ENCODE measurements around the gene PRDM1. TPM values are rescaled to one million over a fixed set of nuclear protein-coding genes. Genes with fewer than 3 reads are reported as not detected.

Gene PRDM1
- total and polyA plus RNA-seq, 2 of the 13 experiments (the other 11 are each of a cell fraction or from before 2014, with no cell fraction given) = 0.13 TPM; not detected in 1

DNA sequence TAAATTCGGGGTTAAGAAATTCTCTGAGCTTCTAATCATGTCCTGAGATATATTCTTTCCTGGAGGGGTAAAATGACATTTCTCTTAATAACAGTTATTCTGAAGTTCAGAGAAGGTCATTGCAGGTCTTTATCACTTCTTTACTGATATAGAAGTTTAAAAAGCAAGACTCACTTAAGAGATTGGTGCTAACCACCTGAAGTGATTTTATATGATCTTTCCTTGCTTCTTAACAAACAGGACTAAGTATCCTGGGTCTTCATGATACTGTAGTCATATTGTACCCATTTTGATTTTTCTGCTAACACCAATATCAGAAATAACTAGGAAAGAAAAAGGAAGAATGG lies 39.3 kb upstream of the PRDM1 start:
- POLR2A ChIA-PET = no interaction called here
- BruUV-seq (replicated peaks) = no TSS peak
- Histone ChIP-seq H3K27me3 (ENCODE audit: control insufficient read depth in 1 of 2, insufficient read depth in 2 of 2, low read length in 2 of 2) (peaks cover 1 to 27% of the 10 kb centered on the region in 2 experiments; a peak in 2 of 5 replicates), H2AFZ (ENCODE audit: low read length) (no peak overlapping the region), H3K4me1 (ENCODE audit: insufficient read depth, low read length) (peaks cover 13% of the 10 kb centered on the region), H3K27ac (ENCODE audit: extremely low read length, insufficient read depth, low read length) (no peak overlapping the region), H3K4me3 (replicated peaks in 1 of 3; ENCODE audit: insufficient read depth in 1 of 3, low read depth in 2 of 3, low read length in 3 of 3) (no peak overlapping the region), H3K79me2 (ENCODE audit: insufficient read depth, low read length) (no peaks in the 10 kb centered on the region), H4K20me1 (ENCODE audit: insufficient read depth, low read length) (no peaks in the 10 kb centered on the region), H3K9me3 (ENCODE audit: low read length) (no peaks in the 10 kb centered on the region), H3K36me3 (replicated peaks in 1 of 2; ENCODE audit: control insufficient read depth in 1 of 2, insufficient read depth in 2 of 2, low read length in 2 of 2) (no peaks in the 10 kb centered on the region), H3K9ac (ENCODE audit: insufficient read depth, low read depth, low read length) (no peak overlapping the region), H3K4me2 (ENCODE audit: low read depth, low read length) (no peak overlapping the region)
- in situ Hi-C loops (cut with HindIII; ENCODE audit: extremely low pct_ligation_motif_present, low pct_unique_long_range_greater_than_20kb) (no loop called here), intact Hi-C loops (cut with micrococcal nuclease; ENCODE audit: unreplicated experiment) (no loop called here)
- WGBS (ENCODE audit: low lambda C conversion rate) = 0% methylated on average over 1 of the region's 1 CpG
- ATAC-seq (no peak), DNase-seq (ENCODE audit: low spot score) (no peak), FAIRE-seq (no peak)
- TF ChIP-seq MED8 (CRISPR knock-in tag; IDR thresholded peaks at IDR 0.05; ENCODE audit: insufficient replicate concordance) = no peak
- TF ChIP-seq, protein P1, sequence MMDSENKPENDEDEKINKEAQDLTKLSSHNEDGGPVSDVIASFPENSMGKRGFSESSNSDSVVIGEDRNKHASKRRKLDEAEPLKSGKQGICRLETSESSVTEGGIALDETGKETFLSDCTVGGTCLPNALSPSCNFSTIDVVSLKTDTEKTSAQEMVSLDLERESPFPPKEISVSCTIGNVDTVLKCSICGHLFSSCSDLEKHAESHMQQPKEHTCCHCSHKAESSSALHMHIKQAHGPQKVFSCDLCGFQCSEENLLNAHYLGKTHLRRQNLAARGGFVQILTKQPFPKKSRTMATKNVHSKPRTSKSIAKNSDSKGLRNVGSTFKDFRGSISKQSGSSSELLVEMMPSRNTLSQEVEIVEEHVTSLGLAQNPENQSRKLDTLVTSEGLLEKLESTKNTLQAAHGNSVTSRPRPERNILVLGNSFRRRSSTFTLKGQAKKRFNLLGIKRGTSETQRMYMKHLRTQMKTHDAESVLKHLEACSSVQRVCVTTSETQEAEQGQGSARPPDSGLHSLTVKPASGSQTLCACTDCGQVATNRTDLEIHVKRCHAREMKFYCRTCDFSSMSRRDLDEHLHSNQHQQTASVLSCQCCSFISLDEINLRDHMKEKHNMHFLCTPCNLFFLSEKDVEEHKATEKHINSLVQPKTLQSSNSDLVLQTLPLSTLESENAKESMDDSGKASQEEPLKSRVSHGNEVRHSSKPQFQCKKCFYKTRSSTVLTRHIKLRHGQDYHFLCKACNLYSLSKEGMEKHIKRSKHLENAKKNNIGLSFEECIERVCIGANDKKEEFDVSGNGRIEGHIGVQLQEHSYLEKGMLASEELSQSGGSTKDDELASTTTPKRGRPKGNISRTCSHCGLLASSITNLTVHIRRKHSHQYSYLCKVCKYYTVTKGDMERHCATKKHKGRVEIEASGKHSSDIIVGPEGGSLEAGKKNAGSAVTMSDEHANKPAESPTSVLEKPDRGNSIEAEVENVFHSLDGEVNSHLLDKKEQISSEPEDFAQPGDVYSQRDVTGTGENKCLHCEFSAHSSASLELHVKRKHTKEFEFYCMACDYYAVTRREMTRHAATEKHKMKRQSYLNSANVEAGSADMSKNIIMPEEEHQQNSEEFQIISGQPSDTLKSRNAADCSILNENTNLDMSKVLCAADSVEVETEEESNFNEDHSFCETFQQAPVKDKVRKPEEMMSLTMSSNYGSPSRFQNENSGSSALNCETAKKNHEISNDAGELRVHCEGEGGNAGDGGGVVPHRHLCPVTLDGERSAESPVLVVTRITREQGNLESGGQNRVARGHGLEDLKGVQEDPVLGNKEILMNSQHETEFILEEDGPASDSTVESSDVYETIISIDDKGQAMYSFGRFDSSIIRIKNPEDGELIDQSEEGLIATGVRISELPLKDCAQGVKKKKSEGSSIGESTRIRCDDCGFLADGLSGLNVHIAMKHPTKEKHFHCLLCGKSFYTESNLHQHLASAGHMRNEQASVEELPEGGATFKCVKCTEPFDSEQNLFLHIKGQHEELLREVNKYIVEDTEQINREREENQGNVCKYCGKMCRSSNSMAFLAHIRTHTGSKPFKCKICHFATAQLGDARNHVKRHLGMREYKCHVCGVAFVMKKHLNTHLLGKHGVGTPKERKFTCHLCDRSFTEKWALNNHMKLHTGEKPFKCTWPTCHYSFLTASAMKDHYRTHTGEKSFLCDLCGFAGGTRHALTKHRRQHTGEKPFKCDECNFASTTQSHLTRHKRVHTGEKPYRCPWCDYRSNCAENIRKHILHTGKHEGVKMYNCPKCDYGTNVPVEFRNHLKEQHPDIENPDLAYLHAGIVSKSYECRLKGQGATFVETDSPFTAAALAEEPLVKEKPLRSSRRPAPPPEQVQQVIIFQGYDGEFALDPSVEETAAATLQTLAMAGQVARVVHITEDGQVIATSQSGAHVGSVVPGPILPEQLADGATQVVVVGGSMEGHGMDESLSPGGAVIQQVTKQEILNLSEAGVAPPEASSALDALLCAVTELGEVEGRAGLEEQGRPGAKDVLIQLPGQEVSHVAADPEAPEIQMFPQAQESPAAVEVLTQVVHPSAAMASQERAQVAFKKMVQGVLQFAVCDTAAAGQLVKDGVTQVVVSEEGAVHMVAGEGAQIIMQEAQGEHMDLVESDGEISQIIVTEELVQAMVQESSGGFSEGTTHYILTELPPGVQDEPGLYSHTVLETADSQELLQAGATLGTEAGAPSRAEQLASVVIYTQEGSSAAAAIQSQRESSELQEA (CRISPR knock-in tag; IDR thresholded peaks at IDR 0.05; ENCODE audit: not compliant biosample characterization) = no peak
- TF ChIP-seq CCDC6 (CRISPR knock-in tag; IDR thresholded peaks at IDR 0.05) = no peak
- TF ChIP-seq, protein P2, sequence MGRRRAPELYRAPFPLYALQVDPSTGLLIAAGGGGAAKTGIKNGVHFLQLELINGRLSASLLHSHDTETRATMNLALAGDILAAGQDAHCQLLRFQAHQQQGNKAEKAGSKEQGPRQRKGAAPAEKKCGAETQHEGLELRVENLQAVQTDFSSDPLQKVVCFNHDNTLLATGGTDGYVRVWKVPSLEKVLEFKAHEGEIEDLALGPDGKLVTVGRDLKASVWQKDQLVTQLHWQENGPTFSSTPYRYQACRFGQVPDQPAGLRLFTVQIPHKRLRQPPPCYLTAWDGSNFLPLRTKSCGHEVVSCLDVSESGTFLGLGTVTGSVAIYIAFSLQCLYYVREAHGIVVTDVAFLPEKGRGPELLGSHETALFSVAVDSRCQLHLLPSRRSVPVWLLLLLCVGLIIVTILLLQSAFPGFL (CRISPR knock-in tag; IDR thresholded peaks at IDR 0.05) = no peak
- TF ChIP-seq GATAD1 (CRISPR knock-in tag; IDR thresholded peaks at IDR 0.05) = no peak
- no peak for TF ChIP-seq TARDBP (CRISPR knock-in tag; IDR thresholded peaks at IDR 0.05)
- TF ChIP-seq MYC (CRISPR knock-in tag; IDR thresholded peaks at IDR 0.05; ENCODE audit: borderline replicate concordance) = no peak
- no peak for TF ChIP-seq GATAD2A (CRISPR knock-in tag; IDR thresholded peaks at IDR 0.05)
- no peak for TF ChIP-seq ZNF891 (CRISPR knock-in tag; IDR thresholded peaks at IDR 0.05)
- TF ChIP-seq, protein P3, sequence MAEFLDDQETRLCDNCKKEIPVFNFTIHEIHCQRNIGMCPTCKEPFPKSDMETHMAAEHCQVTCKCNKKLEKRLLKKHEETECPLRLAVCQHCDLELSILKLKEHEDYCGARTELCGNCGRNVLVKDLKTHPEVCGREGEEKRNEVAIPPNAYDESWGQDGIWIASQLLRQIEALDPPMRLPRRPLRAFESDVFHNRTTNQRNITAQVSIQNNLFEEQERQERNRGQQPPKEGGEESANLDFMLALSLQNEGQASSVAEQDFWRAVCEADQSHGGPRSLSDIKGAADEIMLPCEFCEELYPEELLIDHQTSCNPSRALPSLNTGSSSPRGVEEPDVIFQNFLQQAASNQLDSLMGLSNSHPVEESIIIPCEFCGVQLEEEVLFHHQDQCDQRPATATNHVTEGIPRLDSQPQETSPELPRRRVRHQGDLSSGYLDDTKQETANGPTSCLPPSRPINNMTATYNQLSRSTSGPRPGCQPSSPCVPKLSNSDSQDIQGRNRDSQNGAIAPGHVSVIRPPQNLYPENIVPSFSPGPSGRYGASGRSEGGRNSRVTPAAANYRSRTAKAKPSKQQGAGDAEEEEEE (CRISPR knock-in tag; IDR thresholded peaks at IDR 0.05; ENCODE audit: borderline replicate concordance) = no peak
- TF ChIP-seq, protein P4, sequence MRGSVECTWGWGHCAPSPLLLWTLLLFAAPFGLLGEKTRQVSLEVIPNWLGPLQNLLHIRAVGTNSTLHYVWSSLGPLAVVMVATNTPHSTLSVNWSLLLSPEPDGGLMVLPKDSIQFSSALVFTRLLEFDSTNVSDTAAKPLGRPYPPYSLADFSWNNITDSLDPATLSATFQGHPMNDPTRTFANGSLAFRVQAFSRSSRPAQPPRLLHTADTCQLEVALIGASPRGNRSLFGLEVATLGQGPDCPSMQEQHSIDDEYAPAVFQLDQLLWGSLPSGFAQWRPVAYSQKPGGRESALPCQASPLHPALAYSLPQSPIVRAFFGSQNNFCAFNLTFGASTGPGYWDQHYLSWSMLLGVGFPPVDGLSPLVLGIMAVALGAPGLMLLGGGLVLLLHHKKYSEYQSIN (CRISPR knock-in tag; IDR thresholded peaks at IDR 0.05; ENCODE audit: borderline replicate concordance) = no peak
- CTCF ChIA-PET (ENCODE audit: low intra/inter-chr PET ratio, low total read pairs) = no interaction called here
